ENCODE data around the gene LZTR1.

DNA sequence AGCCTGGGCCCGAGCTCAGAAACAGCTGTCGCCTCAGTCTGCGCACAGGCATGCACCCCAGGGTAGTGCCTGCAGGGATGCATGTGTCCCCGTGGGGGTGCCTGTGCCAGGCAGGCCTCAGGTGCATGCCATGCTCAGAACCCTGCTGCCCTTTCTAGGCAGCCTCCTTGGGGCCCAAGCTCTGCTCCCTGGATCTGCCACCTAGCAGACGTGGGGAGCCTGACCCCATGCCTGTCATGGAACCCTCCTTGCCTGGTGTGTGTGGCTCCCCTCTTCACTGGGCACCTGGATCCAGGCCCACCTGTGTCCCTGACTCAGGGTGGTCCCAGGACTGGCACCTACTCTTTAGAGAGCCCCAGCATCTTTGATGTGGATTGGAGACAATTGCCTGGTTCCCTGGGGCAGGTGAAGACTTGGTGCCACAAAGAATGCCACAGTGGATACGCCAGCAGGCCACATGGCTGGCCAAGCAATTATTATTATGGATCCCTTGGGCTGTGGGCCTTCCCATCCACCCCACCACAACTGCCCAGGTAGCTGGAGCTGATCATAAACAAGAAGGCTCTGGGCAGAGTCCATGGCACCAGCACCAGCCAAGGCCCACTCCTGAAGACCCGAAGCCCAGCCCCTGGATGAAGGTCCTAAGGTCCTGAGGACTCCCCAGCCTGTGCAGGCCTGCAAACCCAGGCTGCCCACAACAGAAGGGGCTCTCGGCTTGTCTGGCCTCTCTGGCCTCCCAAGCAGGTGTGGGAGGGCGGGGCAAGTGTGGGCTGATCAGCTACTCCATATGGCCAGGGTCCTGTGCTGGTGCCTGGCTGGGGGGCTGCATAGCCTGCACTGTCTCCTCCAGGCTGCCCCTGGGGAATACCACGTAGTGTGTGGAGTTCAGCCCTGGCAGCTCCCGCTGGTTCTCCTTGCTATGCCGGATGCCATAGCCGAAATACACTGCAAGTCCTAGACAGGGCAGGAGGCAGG lies 46.5 kb downstream of the LZTR1 start:
- no peak for TF ChIP-seq POLR2A (IDR thresholded peaks at IDR 0.05; ENCODE audit: extremely low read depth, insufficient read length)
- TF ChIP-seq, protein P1, sequence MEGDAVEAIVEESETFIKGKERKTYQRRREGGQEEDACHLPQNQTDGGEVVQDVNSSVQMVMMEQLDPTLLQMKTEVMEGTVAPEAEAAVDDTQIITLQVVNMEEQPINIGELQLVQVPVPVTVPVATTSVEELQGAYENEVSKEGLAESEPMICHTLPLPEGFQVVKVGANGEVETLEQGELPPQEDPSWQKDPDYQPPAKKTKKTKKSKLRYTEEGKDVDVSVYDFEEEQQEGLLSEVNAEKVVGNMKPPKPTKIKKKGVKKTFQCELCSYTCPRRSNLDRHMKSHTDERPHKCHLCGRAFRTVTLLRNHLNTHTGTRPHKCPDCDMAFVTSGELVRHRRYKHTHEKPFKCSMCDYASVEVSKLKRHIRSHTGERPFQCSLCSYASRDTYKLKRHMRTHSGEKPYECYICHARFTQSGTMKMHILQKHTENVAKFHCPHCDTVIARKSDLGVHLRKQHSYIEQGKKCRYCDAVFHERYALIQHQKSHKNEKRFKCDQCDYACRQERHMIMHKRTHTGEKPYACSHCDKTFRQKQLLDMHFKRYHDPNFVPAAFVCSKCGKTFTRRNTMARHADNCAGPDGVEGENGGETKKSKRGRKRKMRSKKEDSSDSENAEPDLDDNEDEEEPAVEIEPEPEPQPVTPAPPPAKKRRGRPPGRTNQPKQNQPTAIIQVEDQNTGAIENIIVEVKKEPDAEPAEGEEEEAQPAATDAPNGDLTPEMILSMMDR (IDR thresholded peaks at IDR 0.05; ENCODE audit: low read depth, low read length) = no peak
- no peak for TF ChIP-seq MYC (IDR thresholded peaks at IDR 0.05; ENCODE audit: low read depth, low read length)
- TF ChIP-seq, protein P2, sequence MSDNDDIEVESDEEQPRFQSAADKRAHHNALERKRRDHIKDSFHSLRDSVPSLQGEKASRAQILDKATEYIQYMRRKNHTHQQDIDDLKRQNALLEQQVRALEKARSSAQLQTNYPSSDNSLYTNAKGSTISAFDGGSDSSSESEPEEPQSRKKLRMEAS (IDR thresholded peaks at IDR 0.05; ENCODE audit: low read depth, low read length) = no peak

Data from NB4 (cell line).